SK-N-SH treated with all-trans-retinoic acid at 6 μM for 48 hours (cell line): ENCODE data around the gene NUDT16.

Source experiments
- ATAC-seq: fragments of 200-7000 bp; cut with Tn5 transposase; 3 replicates; pipeline ENCODE4 v1.9.1; 2020; ENCODE audit warnings: mild to moderate bottlenecking, moderate library complexity
- ARNTL ChIP-seq: fragments of 450-650 bp; formaldehyde crosslinking; IDR thresholded peaks from 2 replicates; pipeline ENCODE4 v1.5.0; 2020; ENCODE audit warnings: low read depth, mild to moderate bottlenecking, moderate library complexity, borderline replicate concordance
- BACH2 ChIP-seq: fragments of 250-450 bp; sonication (Bioruptor Pico); IDR thresholded peaks from 2 replicates; pipeline ENCODE4 v1.9.0; 2021; ENCODE audit warnings: mild to moderate bottlenecking, borderline replicate concordance
- CREB5 ChIP-seq: fragments of 250-450 bp; sonication (Bioruptor Pico); IDR thresholded peaks from 2 replicates; pipeline ENCODE4 v1.5.1; 2020; ENCODE audit warnings: low read depth, mild to moderate bottlenecking, moderate library complexity
- CSDC2 ChIP-seq: fragments of 250-450 bp; sonication (Bioruptor Pico); IDR thresholded peaks from 2 replicates; pipeline ENCODE4 v1.5.0; 2020; ENCODE audit warnings: mild to moderate bottlenecking, moderate library complexity
- CSRNP3 ChIP-seq: fragments of 250-450 bp; sonication (Bioruptor Pico); IDR thresholded peaks from 2 replicates; pipeline ENCODE4 v1.5.1; 2021; ENCODE audit warnings: mild to moderate bottlenecking, moderate library complexity
- ESRRG ChIP-seq: fragments of 250-450 bp; sonication (Bioruptor Pico); IDR thresholded peaks from 2 replicates; pipeline ENCODE4 v1.6.1; 2021; ENCODE audit warnings: mild to moderate bottlenecking
- GLIS3 ChIP-seq: fragments of 250-450 bp; sonication (Bioruptor Pico); IDR thresholded peaks from 2 replicates; pipeline ENCODE4 v1.5.0; 2020; ENCODE audit warnings: mild to moderate bottlenecking, moderate library complexity
- ISL1 ChIP-seq: fragments of 250-450 bp; sonication (Bioruptor Pico); IDR thresholded peaks from 2 replicates; pipeline ENCODE4 v2.1.2; 2022; ENCODE audit warnings: mild to moderate bottlenecking, moderate library complexity
- OSR1 ChIP-seq: fragments of 250-450 bp; sonication (Bioruptor Pico); IDR thresholded peaks from 2 replicates; pipeline ENCODE4 v1.8.0; 2022; ENCODE audit warnings: moderate library complexity, mild to moderate bottlenecking, inconsistent platforms
- PATZ1 ChIP-seq: fragments of 250-450 bp; sonication (Bioruptor Pico); IDR thresholded peaks from 2 replicates; pipeline ENCODE4 v1.8.0; 2020; ENCODE audit warnings: mild to moderate bottlenecking, moderate library complexity, borderline replicate concordance
- POU6F1 ChIP-seq: fragments of 250-450 bp; sonication (Bioruptor Pico); IDR thresholded peaks from 2 replicates; pipeline ENCODE4 v1.8.0; 2021; ENCODE audit warnings: low read depth, mild to moderate bottlenecking, moderate library complexity, borderline replicate concordance
- PPARA ChIP-seq: fragments of 250-450 bp; sonication (Bioruptor Pico); IDR thresholded peaks from 2 replicates; pipeline ENCODE4 v1.5.0; 2020; ENCODE audit warnings: mild to moderate bottlenecking, borderline replicate concordance
- RARB ChIP-seq: fragments of 250-450 bp; sonication (Bioruptor Pico); IDR thresholded peaks from 2 replicates; pipeline ENCODE4 v1.8.0; 2021; ENCODE audit warnings: mild to moderate bottlenecking, moderate library complexity
- SNAI2 ChIP-seq: fragments of 250-450 bp; sonication (Bioruptor Pico); IDR thresholded peaks from 2 replicates; pipeline ENCODE4 v1.5.0; 2020; ENCODE audit warnings: mild to moderate bottlenecking, moderate library complexity
- TCF4 ChIP-seq: fragments of 250-450 bp; sonication (Bioruptor Pico); IDR thresholded peaks from 2 replicates; pipeline ENCODE4 v1.8.0; 2021; ENCODE audit warnings: mild to moderate bottlenecking, moderate library complexity, borderline replicate concordance
- TOX ChIP-seq: fragments of 250-450 bp; sonication (Bioruptor Pico); IDR thresholded peaks from 2 replicates; pipeline ENCODE4 v1.8.0; 2021; ENCODE audit warnings: mild to moderate bottlenecking, moderate library complexity, borderline replicate concordance
- TSHZ2 ChIP-seq: fragments of 250-450 bp; sonication (Bioruptor Pico); IDR thresholded peaks from 2 replicates; pipeline ENCODE4 v1.5.0; 2020; ENCODE audit warnings: mild to moderate bottlenecking, moderate library complexity
- ZC3H10 ChIP-seq: fragments of 250-450 bp; sonication (Bioruptor Pico); IDR thresholded peaks from 2 replicates; pipeline ENCODE4 v1.5.1; 2021; ENCODE audit warnings: mild to moderate bottlenecking, moderate library complexity
- ZFP3 ChIP-seq: fragments of 250-450 bp; sonication (Bioruptor Pico); IDR thresholded peaks from 2 replicates; pipeline ENCODE4 v1.5.0; 2020; ENCODE audit warnings: mild to moderate bottlenecking, moderate library complexity
- ZFP30 ChIP-seq: fragments of 450-650 bp; formaldehyde crosslinking; IDR thresholded peaks from 2 replicates; pipeline ENCODE4 v1.5.0; 2022; ENCODE audit warnings: mild to moderate bottlenecking, moderate library complexity
- ZNF565 ChIP-seq: fragments of 450-650 bp; formaldehyde crosslinking; conservative IDR thresholded peaks from 2 replicates; pipeline ENCODE4 v1.5.0; 2020; ENCODE audit warnings: low read depth, mild to moderate bottlenecking, moderate library complexity
- ZNF70 ChIP-seq: fragments of 450-650 bp; formaldehyde crosslinking; IDR thresholded peaks from 2 replicates; pipeline ENCODE4 v1.5.0; 2020; ENCODE audit warnings: mild to moderate bottlenecking, moderate library complexity
- ZNF8 ChIP-seq: fragments of 450-650 bp; formaldehyde crosslinking; IDR thresholded peaks from 2 replicates; pipeline ENCODE4 v1.5.0; 2020; ENCODE audit warnings: mild to moderate bottlenecking, moderate library complexity

NUDT16 gene

GRCh38 chr3:131361464-131362421, 19.8 kb upstream of the NUDT16 start:
- no peak for TF ChIP-seq BACH2 (CRISPR knock-in tag)
- TF ChIP-seq RARB (CRISPR knock-in tag): no peak
- no peak for TF ChIP-seq TCF4 (CRISPR knock-in tag)
- no peak for TF ChIP-seq GLIS3
- no peak for TF ChIP-seq ISL1 (CRISPR knock-in tag)
- TF ChIP-seq PPARA: no peak
- TF ChIP-seq CSDC2 (CRISPR knock-in tag): no peak
- TF ChIP-seq ESRRG (CRISPR knock-in tag): no peak
- TF ChIP-seq SNAI2 (CRISPR knock-in tag): no peak
- TF ChIP-seq ZNF565 (CRISPR knock-in tag): no peak
- TF ChIP-seq ZNF70 (CRISPR knock-in tag): no peak
- ATAC-seq: no peak

GRCh38 chr3:131363275-131363674, 18.3 kb upstream of the NUDT16 start:
- no peak for ATAC-seq
- TF ChIP-seq ZNF70 (CRISPR knock-in tag) (no peak), TOX (CRISPR knock-in tag) (no peak), ZNF8 (no peak), ESRRG (CRISPR knock-in tag) (no peak), ARNTL (CRISPR knock-in tag) (no peak), OSR1 (CRISPR knock-in tag) (no peak), PPARA (no peak), ZFP3 (CRISPR knock-in tag) (no peak), RARB (CRISPR knock-in tag) (no peak), ZNF565 (CRISPR knock-in tag) (no peak), ISL1 (CRISPR knock-in tag) (no peak), POU6F1 (CRISPR knock-in tag) (no peak), PATZ1 (CRISPR knock-in tag) (no peak), CREB5 (CRISPR knock-in tag) (no peak), TCF4 (CRISPR knock-in tag) (no peak), BACH2 (CRISPR knock-in tag) (no peak), GLIS3 (no peak)

- no peak for ATAC-seq
- TF ChIP-seq ZFP30: no peak
Observed at GRCh38 chr3:131370935-131371687, 10.5 kb upstream of the NUDT16 start.

GRCh38 chr3:131371688-131372066, 9.9 kb upstream of the NUDT16 start:
- ATAC-seq: no peak
- TF ChIP-seq ZNF8: no peak
- no peak for TF ChIP-seq TSHZ2 (CRISPR knock-in tag)
- TF ChIP-seq SNAI2 (CRISPR knock-in tag): no peak
- no peak for TF ChIP-seq ZC3H10 (CRISPR knock-in tag)
- TF ChIP-seq ZNF565 (CRISPR knock-in tag): no peak
- no peak for TF ChIP-seq PPARA
- TF ChIP-seq TOX (CRISPR knock-in tag): no peak
- no peak for TF ChIP-seq ISL1 (CRISPR knock-in tag)
- no peak for TF ChIP-seq PATZ1 (CRISPR knock-in tag)
- no peak for TF ChIP-seq CSRNP3 (CRISPR knock-in tag)
- no peak for TF ChIP-seq BACH2 (CRISPR knock-in tag)
- TF ChIP-seq GLIS3: no peak
